T47D (cell line): Measurements from ENCODE around the gene MCM7.
"Not testable (repeated sequence)": the region's sequence is repeated elsewhere in the genome, so short reads cannot be mapped to it uniquely, and the experiment has no call there.

Source experiments
- DNase-seq, 2 experiments: peaks; one replicate each; pipeline versions ENCODE4 v3.0.0 to v3.0.0-alpha.2; 2011 to 2012; ENCODE audit warnings: low read depth in 1 of 2, low spot score in 1 of 2
- JUND ChIP-seq: IDR thresholded peaks from 2 replicates; pipeline ENCODE4 v1.6.1; 2012; ENCODE audit warnings: low read depth
- in situ Hi-C: cut with HindIII; loops from 2 replicates; pipeline ENCODE4 v1.10.0; 2016; ENCODE audit warnings: low sequenced_read_pairs, low pct_unique_long_range_greater_than_20kb

The MCM7 gene

DNA sequence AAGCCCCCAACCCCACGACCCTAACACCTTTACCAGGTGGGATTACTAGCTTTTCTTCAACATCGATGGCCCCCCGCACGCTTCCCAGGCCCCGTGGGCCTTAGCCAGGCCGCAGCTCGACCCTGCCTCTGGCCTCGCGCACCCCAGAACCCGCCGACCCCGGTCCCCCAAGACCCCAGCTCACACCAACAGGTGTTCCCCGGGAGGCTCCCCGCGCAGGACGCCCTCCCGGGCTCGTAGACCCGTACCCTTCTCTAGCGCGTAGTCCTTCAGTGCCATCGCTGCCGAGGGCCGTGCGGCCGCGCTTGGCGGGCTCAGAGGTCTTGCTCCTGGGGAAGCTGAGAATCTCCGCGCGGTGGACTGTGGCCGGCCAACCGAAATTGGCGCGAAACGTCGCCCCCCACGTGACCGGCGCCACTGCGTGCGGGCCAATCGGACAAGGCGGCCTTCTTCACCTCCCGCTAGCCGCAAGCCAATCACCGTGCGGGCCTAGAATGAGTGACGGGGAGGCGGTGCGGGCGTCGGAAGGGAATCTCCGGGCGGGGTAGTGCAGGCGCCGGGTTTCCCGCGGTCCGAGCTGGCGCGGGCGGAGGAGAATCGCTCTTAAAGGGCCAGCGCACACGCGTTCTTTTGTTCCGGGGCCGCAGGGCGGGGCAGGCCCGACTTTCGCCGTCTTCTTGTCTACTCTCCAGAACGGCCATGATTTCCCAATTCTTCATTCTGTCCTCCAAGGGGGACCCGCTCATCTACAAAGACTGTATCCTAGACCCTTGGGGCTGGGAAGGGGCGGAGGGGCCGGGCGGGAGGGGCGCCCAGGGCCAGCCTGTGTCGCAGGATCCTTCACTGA lies at the start of gene MCM7, which contains the start of gene AP4M1:
MCM7 (minus strand) TSS at position 382 of the 847 bp plus-strand sequence; CDS start at position 279, 103 bp downstream.
AP4M1 (plus strand) TSS at position 628 of the 847 bp plus-strand sequence; CDS start at position 700, 72 bp downstream.
- in situ Hi-C loops, result no loop called here
- peak; percentile 92 to 99 for DNase-seq
- TF ChIP-seq JUND, result no peak

DNA sequence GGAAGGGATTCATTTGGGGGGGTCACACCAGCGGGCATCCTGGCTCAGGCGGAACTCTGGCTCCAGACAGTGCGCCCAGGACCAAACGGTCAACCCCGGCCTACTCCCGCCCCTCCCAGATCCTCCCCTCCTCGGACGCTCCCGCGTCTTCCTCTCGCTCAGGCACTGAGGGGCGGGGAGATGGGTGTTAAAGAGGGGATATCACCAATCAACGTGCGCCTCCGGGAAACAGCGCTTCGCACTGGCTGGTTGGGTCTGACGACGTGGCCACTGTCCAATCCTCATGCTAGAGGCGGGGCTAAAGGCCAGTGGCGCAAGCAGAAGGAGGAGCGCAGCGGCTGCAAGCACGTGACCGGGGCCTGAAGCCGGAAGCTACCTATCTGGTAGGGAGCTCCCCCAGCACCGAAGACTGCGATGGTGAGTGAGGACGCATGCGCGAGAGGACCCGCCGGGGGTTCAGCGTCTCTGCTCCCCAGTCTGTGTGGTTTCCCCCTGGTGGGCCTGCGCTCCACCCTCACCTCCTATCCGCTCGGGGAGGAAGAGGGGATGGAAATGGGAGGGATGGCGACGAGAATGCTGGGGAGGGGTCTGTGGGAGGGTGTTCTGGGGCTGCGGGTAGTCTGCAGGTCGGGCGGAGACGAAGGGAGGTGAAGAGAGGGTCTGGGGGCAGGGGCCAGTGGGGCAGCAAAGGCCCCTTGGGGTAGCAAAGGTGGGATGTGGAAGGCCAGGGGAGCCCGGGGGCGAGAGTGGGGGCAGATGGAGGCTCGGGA lies 47.5 kb upstream of the MCM7 start, which contains the start of gene LAMTOR4:
LAMTOR4 (plus strand) TSS at position 360 of the 770 bp plus-strand sequence; CDS start at position 415, 55 bp downstream.
- DNase-seq, result peak; percentile 91 to 98
- in situ Hi-C loops, result no loop called here
- no peak for TF ChIP-seq JUND

GRCh38 chr7:100148225-100148558 lies 47.0 kb upstream of the MCM7 start:
- TF ChIP-seq JUND, result no peak
- DNase-seq, result no peak
- in situ Hi-C loops, result no loop called here

DNA sequence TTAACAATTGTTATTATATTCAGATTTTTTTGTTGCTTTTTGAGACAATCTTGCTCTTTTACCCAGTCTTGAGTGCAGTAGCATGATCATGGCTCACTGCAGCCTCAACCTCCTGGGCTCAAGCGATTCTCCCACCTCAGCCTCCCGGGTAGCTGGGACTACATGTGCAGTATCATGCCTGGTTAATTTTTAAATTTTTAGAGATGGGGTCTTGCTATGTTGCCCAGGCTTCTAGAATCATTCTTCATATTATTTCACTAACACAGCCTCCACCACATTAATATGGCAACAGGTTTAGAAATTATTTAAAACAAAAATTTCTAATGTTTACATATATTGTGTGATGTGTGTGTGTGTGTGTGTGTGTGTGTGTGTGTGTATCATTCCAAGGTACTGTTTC lies 46.1 kb upstream of the MCM7 start:
- no peak for DNase-seq
- no peak for TF ChIP-seq JUND
- in situ Hi-C loops, result no loop called here

DNA sequence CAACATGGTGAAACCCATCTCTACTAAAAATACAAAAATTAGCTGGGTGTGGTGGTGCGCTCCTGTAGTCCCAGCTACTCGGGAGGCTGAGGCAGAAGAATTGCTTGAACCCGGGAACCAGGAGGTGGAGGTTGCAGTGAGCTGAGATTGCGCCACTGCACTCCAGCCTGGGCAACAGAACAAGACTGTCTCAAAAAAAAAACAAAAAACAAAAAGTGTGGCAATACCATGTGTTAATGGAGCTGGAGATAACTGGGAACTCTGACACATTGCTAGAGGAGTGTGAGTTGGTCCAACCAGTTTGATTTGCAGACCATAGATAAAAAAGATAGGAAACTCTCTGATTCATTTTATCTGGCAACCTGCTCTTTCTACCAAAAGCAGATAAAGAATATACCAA lies 45.2 kb upstream of the MCM7 start:
- in situ Hi-C loops, DNase-seq: not testable (repeated sequence)

DNA sequence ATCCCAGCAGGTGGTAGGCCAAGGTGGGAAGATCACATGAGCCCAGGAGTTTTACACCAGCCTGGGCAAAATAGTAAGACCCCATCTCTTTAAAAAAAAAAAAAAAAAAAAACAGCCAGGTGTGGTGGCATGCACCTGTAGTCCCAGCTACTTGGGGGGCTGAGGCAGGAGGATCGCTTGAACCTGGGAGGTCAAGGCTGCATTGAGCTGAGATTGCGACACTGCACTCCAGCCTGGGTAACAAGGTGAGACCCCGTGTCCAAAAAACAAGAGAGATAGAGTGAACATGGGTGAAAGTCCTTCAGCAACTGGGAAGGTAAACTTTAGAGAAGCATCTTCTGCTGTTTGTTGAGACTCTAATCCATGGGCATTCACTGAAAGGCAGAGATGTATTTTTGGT lies 41.3 kb upstream of the MCM7 start:
- no peak for TF ChIP-seq JUND
- in situ Hi-C loops, result no loop called here
- no peak for DNase-seq

GRCh38 chr7:100141555-100141949 lies 40.4 kb upstream of the MCM7 start:
- no peak for DNase-seq
- no peak for TF ChIP-seq JUND
- in situ Hi-C loops, result no loop called here

GRCh38 chr7:100137851-100138760 lies 36.9 kb upstream of the MCM7 start:
- in situ Hi-C loops, result no loop called here
- no peak for TF ChIP-seq JUND

GRCh38 chr7:100132697-100133151 lies 31.5 kb upstream of the MCM7 start:
- DNase-seq, result peak; percentile 39 to 74
- in situ Hi-C loops, result no loop called here
- TF ChIP-seq JUND, result no peak

More at GRCh38 chr7:100137851-100138760, 36.9 kb upstream of the MCM7 start:
- peak; percentile 26 to 76 for DNase-seq

DNA sequence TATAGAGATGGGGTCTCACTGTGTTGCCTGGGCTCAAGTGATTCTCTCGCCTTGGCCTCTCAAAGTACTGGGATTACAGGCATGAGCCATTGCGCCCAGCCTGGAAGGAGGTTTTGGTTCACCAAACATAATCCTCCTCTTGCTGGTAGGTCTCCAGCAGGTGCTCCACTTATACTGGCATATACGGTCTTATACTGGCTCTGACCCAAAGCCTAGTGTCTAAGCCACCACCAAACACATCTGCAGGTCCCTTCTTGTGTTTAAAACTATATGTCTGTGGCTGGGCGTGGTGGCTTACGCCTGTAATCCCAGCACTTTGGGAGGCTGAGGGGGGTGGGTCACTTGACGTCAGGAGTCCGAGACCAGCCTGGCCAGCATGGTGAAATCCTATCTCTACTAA lies 30.9 kb upstream of the MCM7 start:
- in situ Hi-C loops, result no loop called here
- TF ChIP-seq JUND, result no peak
- DNase-seq, result no peak

DNA sequence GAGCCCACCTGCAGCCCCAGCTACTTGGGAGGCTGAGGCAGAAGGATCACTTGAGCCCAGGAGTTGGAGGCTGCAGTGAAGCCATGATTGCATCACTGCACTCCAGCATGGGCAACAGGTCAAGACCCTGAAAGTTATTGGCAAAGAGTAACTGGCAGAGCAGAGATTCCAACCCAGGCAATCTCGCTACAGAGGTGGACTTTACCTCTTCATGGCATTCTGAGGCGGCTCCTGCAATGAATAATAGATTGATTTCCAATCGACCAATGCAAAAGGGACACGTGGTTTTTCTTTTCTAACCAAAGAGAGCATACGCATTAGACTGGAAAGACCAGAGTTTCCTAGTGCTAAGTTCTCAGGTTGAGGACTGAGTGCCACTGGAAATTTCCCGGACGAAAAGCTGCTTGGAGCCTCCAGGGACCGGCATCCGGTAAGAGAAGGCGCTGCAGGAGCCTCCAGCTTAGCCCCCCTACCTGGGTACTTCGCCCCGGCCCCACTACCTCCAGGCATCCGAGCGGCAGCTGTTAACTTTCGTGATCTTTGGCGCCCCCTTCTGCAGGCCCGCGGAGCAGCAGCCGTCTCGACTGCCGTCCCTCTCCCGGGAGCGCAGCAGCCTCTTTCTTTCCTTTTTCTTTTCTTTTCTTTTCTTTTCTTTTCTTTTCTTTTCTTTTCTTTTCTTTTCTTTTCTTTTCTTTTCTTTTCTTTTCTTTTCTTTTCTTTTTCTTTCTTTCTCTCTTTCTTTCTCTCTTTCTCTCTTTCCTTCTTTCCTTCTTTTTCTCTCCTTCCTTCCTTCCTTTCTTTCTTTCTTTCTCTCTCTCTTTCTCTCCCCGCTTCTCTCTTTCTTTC lies 29.6 kb upstream of the MCM7 start:
- no peak for TF ChIP-seq JUND
- in situ Hi-C loops, result no loop called here
- DNase-seq, result peak; percentile 31 to 64

DNA sequence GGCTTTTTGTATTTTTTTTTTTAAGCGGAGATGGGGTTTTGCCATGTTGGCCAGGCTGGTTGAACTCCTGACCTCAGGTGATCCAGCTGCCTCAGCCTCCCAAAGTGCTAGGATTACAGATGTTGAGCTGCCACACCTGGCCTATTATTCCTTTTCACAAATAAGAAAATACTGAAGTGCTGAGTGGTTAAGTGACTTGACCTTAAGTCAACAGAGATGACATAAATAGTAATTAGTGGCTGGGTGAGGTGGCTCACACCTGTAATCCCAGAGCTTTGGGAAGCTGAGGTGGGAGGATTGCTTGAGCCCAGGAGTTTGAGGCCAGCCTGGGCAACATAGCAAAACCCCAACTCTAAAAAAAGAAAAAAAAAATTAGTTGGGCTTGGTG lies 29.0 kb upstream of the MCM7 start:
- in situ Hi-C loops, DNase-seq: not testable (repeated sequence)
